ENCODE data around the gene CAMK2B. TPM values are rescaled to one million over a fixed set of nuclear protein-coding genes. Genes with fewer than 3 reads are reported as not detected.

Gene CAMK2B
- total RNA-seq, 2 donors from 2014 or later = 0.42 to 0.80 TPM

DNA sequence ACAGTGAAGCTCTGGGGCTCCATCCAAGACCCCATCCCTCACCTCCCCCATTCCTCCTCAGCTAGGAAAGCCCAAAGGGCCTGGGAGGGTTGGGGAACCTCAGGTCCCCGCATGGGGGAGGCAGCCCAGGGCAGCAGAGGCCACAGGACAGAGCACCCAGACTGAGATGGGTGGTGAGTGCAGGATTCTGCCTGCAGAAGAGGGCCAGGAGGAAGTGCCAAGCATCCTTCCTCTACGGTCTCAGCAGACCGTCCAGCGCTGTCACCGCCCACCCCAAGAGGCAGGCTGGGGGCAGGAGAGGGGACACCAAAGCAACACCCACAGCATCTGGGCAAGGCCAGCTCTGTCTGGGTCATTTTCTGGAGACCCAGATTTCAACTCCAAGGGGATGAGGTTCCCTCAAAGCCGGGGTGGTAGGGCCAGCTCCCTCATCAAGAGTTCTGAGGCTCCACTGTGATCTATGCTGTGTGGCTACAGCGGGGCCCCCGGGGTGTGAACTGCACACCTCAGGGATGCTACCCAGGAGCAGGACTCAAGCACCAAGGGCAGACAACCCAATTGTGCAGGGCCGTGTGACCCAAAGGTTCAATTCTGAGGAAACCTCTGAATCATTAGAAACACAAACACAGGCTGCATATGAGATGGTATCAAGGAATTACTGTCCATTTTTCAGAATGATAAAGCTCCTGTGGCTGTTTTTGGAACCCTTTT lies 46.8 kb downstream of the CAMK2B start:
- TF ChIP-seq, protein P1, sequence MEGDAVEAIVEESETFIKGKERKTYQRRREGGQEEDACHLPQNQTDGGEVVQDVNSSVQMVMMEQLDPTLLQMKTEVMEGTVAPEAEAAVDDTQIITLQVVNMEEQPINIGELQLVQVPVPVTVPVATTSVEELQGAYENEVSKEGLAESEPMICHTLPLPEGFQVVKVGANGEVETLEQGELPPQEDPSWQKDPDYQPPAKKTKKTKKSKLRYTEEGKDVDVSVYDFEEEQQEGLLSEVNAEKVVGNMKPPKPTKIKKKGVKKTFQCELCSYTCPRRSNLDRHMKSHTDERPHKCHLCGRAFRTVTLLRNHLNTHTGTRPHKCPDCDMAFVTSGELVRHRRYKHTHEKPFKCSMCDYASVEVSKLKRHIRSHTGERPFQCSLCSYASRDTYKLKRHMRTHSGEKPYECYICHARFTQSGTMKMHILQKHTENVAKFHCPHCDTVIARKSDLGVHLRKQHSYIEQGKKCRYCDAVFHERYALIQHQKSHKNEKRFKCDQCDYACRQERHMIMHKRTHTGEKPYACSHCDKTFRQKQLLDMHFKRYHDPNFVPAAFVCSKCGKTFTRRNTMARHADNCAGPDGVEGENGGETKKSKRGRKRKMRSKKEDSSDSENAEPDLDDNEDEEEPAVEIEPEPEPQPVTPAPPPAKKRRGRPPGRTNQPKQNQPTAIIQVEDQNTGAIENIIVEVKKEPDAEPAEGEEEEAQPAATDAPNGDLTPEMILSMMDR (IDR thresholded peaks at IDR 0.05) = no peak
- Histone ChIP-seq H3K27me3 (no peaks in the 10 kb centered on the region), H3K9ac (ENCODE audit: low read depth in 2 of 2, low read length in 2 of 2) (no peak overlapping the region), H3K9me3 (no peaks in the 10 kb centered on the region), H3K4me3 (no peak overlapping the region), H3K36me3 (no peaks in the 10 kb centered on the region), H3K4me1 (no peaks in the 10 kb centered on the region), H3K27ac (no peak overlapping the region)
- intact Hi-C loops (cut with DNase I) = no loop called here
- no peak for DNase-seq

DNA sequence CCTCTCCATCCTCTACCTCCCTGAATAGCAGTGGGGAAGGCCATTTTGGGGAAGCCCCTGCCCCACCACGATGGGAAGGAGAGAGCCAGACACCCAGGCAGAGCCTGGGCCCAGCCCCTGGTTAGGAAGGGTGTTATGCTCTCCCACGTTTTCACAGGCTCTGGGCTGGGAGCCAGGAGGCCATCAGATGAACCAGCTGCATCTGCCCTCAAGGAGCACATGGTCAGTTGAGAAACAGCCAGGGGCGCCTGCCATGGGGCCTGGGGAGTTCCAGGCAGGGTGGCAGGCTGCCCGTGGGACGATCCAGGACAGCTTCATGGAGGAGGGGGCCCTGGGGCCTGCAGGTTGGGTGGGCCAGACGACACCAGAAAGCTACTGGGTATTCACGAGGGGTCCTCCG lies 47.5 kb downstream of the CAMK2B start:
- Histone ChIP-seq H3K4me1 (no peaks in the 10 kb centered on the region), H3K9ac (ENCODE audit: low read depth in 2 of 2, low read length in 2 of 2) (no peak overlapping the region), H3K27ac (no peak overlapping the region), H3K4me3 (no peak overlapping the region), H3K9me3 (no peaks in the 10 kb centered on the region), H3K27me3 (no peaks in the 10 kb centered on the region), H3K36me3 (no peaks in the 10 kb centered on the region)
- DNase-seq = no peak
- intact Hi-C loops (cut with DNase I) = no loop called here
- TF ChIP-seq, protein P1 (IDR thresholded peaks at IDR 0.05) = no peak

DNA sequence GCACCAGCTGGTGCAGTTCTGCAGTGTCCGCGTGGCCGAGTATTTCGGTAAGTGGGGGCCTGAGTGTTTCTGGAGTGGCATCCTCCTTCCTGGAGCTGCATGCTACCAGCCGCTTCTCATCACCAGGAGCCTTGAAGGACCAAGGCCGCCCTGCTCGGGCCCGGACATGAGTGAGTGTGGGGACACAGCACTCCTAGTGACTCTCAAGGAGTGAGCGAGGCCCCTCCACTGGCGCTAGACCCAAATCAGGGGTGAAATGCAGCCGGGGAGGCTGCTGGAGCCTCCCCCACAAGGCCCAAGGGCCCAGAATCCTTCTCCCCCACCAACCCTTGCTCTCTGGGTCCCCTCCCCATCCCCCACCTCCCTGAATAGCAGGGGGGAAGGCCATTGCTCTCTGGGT lies 48.0 kb downstream of the CAMK2B start:
- Histone ChIP-seq H3K9ac (ENCODE audit: low read depth in 2 of 2, low read length in 2 of 2) (no peak overlapping the region), H3K9me3 (no peaks in the 10 kb centered on the region), H3K4me1 (no peaks in the 10 kb centered on the region), H3K27me3 (no peaks in the 10 kb centered on the region), H3K4me3 (no peak overlapping the region), H3K36me3 (no peaks in the 10 kb centered on the region), H3K27ac (no peak overlapping the region)
- no peak for DNase-seq
- TF ChIP-seq, protein P1 (IDR thresholded peaks at IDR 0.05) = no peak
- intact Hi-C loops (cut with DNase I) = no loop called here

- DNase-seq = no peak
- Histone ChIP-seq H3K27me3 (no peaks in the 10 kb centered on the region), H3K27ac (no peak overlapping the region), H3K4me3 (no peak overlapping the region), H3K36me3 (no peaks in the 10 kb centered on the region), H3K4me1 (no peaks in the 10 kb centered on the region), H3K9ac (ENCODE audit: low read depth in 2 of 2, low read length in 2 of 2) (no peak overlapping the region), H3K9me3 (no peaks in the 10 kb centered on the region)
- intact Hi-C loops (cut with DNase I) = no loop called here
- TF ChIP-seq, protein P1 (IDR thresholded peaks at IDR 0.05) = no peak
Observed at GRCh38 chr7:44276571-44277221, 48.7 kb downstream of the CAMK2B start.

- intact Hi-C loops (cut with DNase I) = no loop called here
- H3K4me1 ChIP-seq = no peaks in the 10 kb centered on the region
- no peaks in the 10 kb centered on the region for H3K27me3 ChIP-seq
- H3K9me3 ChIP-seq = no peaks in the 10 kb centered on the region
- TF ChIP-seq, protein P1 (IDR thresholded peaks at IDR 0.05) = no peak
- DNase-seq = no peak
- H3K36me3 ChIP-seq = no peaks in the 10 kb centered on the region
- no peak overlapping the region for H3K4me3 ChIP-seq
- no peak overlapping the region for H3K27ac ChIP-seq
- H3K9ac ChIP-seq (ENCODE audit: low read depth in 2 of 2, low read length in 2 of 2) = no peak overlapping the region
Observed at GRCh38 chr7:44275957-44276570, 49.3 kb downstream of the CAMK2B start.
